ENCODE results near the gene MAP3K5.

DNA sequence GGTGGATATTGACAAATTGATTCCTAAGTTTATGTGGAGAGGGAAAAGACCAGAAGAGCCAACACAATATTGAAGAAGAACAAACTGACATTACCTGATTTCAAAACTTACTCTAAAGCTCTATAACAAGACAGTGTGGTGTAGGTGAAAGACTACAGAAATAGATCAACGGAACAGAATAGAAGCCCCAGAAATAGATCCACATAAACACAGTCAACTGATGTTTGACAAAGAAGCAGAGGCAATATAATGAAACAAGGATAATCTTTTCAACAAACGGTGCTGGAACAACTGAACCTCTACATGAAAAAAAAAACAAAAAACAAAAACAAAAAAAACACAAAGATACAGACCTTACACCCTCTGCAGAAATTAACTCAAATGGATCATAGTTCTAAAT is 50.2 kb downstream of the MAP3K5 start:
- TF ChIP-seq, protein P1, sequence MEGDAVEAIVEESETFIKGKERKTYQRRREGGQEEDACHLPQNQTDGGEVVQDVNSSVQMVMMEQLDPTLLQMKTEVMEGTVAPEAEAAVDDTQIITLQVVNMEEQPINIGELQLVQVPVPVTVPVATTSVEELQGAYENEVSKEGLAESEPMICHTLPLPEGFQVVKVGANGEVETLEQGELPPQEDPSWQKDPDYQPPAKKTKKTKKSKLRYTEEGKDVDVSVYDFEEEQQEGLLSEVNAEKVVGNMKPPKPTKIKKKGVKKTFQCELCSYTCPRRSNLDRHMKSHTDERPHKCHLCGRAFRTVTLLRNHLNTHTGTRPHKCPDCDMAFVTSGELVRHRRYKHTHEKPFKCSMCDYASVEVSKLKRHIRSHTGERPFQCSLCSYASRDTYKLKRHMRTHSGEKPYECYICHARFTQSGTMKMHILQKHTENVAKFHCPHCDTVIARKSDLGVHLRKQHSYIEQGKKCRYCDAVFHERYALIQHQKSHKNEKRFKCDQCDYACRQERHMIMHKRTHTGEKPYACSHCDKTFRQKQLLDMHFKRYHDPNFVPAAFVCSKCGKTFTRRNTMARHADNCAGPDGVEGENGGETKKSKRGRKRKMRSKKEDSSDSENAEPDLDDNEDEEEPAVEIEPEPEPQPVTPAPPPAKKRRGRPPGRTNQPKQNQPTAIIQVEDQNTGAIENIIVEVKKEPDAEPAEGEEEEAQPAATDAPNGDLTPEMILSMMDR (IDR thresholded peaks at IDR 0.05) = no peak
- TF ChIP-seq POLR2AphosphoS5 (IDR thresholded peaks at IDR 0.05; ENCODE audit: low read depth, low read length) (no peak), SIN3A (IDR thresholded peaks at IDR 0.05; ENCODE audit: borderline replicate concordance, insufficient read depth, low read depth, low read length) (no peak)
- TF ChIP-seq, protein P2, sequence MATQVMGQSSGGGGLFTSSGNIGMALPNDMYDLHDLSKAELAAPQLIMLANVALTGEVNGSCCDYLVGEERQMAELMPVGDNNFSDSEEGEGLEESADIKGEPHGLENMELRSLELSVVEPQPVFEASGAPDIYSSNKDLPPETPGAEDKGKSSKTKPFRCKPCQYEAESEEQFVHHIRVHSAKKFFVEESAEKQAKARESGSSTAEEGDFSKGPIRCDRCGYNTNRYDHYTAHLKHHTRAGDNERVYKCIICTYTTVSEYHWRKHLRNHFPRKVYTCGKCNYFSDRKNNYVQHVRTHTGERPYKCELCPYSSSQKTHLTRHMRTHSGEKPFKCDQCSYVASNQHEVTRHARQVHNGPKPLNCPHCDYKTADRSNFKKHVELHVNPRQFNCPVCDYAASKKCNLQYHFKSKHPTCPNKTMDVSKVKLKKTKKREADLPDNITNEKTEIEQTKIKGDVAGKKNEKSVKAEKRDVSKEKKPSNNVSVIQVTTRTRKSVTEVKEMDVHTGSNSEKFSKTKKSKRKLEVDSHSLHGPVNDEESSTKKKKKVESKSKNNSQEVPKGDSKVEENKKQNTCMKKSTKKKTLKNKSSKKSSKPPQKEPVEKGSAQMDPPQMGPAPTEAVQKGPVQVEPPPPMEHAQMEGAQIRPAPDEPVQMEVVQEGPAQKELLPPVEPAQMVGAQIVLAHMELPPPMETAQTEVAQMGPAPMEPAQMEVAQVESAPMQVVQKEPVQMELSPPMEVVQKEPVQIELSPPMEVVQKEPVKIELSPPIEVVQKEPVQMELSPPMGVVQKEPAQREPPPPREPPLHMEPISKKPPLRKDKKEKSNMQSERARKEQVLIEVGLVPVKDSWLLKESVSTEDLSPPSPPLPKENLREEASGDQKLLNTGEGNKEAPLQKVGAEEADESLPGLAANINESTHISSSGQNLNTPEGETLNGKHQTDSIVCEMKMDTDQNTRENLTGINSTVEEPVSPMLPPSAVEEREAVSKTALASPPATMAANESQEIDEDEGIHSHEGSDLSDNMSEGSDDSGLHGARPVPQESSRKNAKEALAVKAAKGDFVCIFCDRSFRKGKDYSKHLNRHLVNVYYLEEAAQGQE (IDR thresholded peaks at IDR 0.05; ENCODE audit: insufficient read depth in 1 of 2, low read depth in 2 of 2, low read length in 1 of 2) = no peak

Measured in Panc1 (cell line).